ENCODE data around the gene GBX2. TPM values are rescaled to one million over a fixed set of nuclear protein-coding genes. Genes with fewer than 3 reads are reported as not detected.

Gene GBX2
- 1.6 and 2.6 TPM in 2 replicates for total RNA-seq

DNA sequence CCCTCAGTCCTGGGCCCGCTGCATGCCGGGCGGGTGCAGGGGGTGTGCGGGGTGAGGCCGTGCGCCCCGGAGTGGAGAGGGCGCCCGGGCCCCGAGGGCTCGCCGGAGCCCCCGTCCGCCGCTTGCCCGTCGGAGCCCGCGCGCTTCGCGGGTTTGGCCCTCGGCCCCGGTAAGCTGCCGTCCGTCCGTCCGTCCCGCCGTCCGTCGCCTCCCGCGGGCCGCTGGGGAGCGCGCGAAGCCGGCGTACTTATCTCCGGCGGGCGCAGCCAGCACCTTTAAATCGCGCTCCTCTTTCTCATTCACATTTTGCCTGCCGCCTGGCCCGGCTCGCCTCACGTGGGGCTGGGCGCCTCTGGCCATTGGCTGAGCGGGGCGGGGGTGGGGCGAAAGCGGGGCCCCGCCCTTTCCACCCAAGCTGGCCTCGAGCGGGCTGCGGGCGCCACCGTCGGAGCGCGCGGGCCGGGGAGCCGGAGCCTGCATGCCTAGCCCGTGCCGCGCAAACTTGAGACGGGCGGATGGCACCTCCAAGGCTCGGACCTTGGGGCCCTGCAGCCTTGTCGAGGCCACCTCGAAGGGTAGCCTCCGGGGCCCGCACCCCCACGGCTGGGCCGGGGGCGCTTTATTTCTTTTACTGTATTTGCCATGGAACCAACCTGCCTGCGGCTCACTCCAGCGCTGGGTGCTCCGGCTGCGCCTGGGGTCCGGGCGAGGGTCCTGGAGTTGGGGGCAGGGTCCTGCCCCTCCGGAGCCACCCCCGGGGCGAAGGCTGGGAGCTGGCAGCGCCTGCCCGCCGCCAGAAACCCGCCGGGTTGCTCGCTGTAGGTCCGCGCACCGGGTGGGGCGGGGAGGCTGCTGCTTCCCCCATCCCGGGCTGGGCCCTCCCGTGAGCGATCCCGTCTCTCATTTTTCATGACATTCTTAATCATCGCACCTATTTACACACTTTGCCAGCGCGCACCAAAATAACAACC lies at the start of gene GBX2:
Gene GBX2, minus strand, starts transcription at position 277 of the 971 bp plus-strand sequence. CDS start 415 bp downstream, outside the sequence.

Other genes starting within 250 kb of the GBX2 start
- 0.25 TPM in 1 of 2 replicates, not detected in the other for gene ASB18, start 96.0 kb upstream of the GBX2 start, total RNA-seq